HG03025 (cell line): ENCODE results near the gene TNFRSF19.
A peak's percentile ranks its signal among the peaks of the same experiment; 100 is the strongest.
"Not testable (repeated sequence)": the region's sequence is repeated elsewhere in the genome, so short reads cannot be mapped to it uniquely, and the experiment has no call there.

Experiments
- ATAC-seq: cut with Tn5 transposase; IDR thresholded peaks from one replicate; pipeline ENCODE4 v1.9.1; 2021; ENCODE audit warnings: mild to moderate bottlenecking, moderate library complexity; ENCODE audit not compliant: unreplicated experiment, low FRiP score

Gene TNFRSF19

GRCh38 chr13:23563085-23563845 lies 6.9 kb upstream of the TNFRSF19 start:
- no peak for ATAC-seq

GRCh38 chr13:23567906-23568460 lies 2.2 kb upstream of the TNFRSF19 start:
- ATAC-seq, result no peak

GRCh38 chr13:23570921-23571315 lies 706 bp downstream of the TNFRSF19 start:
- no peak for ATAC-seq

- no peak for ATAC-seq
Observed at GRCh38 chr13:23571431-23571830, 1.2 kb downstream of the TNFRSF19 start.

- no peak for ATAC-seq
Observed at GRCh38 chr13:23572836-23573235, 2.6 kb downstream of the TNFRSF19 start.

GRCh38 chr13:23574421-23575145 lies 4.4 kb downstream of the TNFRSF19 start:
- no peak for ATAC-seq

- ATAC-seq, result no peak
Observed at GRCh38 chr13:23575632-23576031, 5.4 kb downstream of the TNFRSF19 start.

- ATAC-seq, result peak; percentile 69
Observed at GRCh38 chr13:23578411-23579071, 8.3 kb downstream of the TNFRSF19 start.

GRCh38 chr13:23579072-23579895 lies 9.1 kb downstream of the TNFRSF19 start:
- ATAC-seq, result peak; percentile 86

- ATAC-seq, result no peak
Observed at GRCh38 chr13:23579896-23580683, 9.9 kb downstream of the TNFRSF19 start.

GRCh38 chr13:23580684-23581060 lies 10.5 kb downstream of the TNFRSF19 start:
- ATAC-seq, result no peak

- no peak for ATAC-seq
Observed at GRCh38 chr13:23583491-23583890, 13.3 kb downstream of the TNFRSF19 start.

- no peak for ATAC-seq
Observed at GRCh38 chr13:23584275-23584674, 14.1 kb downstream of the TNFRSF19 start.

GRCh38 chr13:23586336-23586735 lies 16.1 kb downstream of the TNFRSF19 start:
- no peak for ATAC-seq

GRCh38 chr13:23588666-23589065 lies 18.5 kb downstream of the TNFRSF19 start:
- ATAC-seq, result no peak

- ATAC-seq, result no peak
Observed at GRCh38 chr13:23592596-23592995, 22.4 kb downstream of the TNFRSF19 start.

GRCh38 chr13:23593148-23593547 lies 22.9 kb downstream of the TNFRSF19 start:
- no peak for ATAC-seq

GRCh38 chr13:23594290-23594689 lies 24.1 kb downstream of the TNFRSF19 start:
- not testable (repeated sequence) for ATAC-seq

GRCh38 chr13:23598369-23598768 lies 28.2 kb downstream of the TNFRSF19 start:
- no peak for ATAC-seq
